Measurements from ENCODE around the gene EPB41L3. TPM values are rescaled to one million over a fixed set of nuclear protein-coding genes. Genes with fewer than 3 reads are reported as not detected.

EPB41L3 gene
- total and polyA plus RNA-seq, 10 of the 15 experiments (the other 5 are each of a cell fraction or from before 2014, with no cell fraction given): 0.11 to 0.69 (median 0.23) TPM; not detected in 6

DNA sequence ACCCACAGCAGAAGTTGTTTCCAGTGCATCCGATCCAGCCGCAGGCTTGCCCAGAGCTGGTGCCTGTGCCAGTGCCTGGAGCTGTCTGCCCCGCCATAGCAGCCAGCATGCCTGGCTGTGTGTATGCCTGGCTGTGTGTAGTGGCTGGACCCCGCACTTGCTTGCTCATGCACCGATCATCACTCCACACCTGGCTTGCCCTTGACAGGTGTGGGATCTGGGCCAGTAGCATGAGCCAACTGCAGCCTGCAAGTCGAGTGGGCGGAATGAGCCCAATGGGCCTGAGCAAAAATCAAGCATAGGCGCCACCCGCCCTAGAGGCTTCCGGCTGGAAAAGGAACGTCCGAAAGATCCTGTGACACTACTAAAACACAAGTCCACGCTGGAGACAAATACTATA is 74.5 kb downstream of the EPB41L3 start:
- FAIRE-seq (no peak), DNase-seq (ENCODE audit: low read depth, low spot score) (no peak), ATAC-seq (no peak)
- Histone ChIP-seq H3K36me3 (ENCODE audit: control insufficient read depth in 2 of 2, insufficient read depth in 2 of 2, low read length in 1 of 2) (no peaks in the 10 kb centered on the region), H3K9me3 (replicated peaks; ENCODE audit: control insufficient read depth, insufficient read depth, low read length) (no peaks in the 10 kb centered on the region), H3K27ac (ENCODE audit: control insufficient read depth, insufficient read depth) (no peak overlapping the region), H3K4me2 (ENCODE audit: control insufficient read depth, insufficient read depth) (no peak overlapping the region), H3K4me1 (ENCODE audit: control insufficient read depth, insufficient read depth, low read length) (no peaks in the 10 kb centered on the region), H3K79me2 (ENCODE audit: control insufficient read depth, insufficient read depth, low read length) (no peaks in the 10 kb centered on the region), H2AFZ (ENCODE audit: control insufficient read depth, low read depth, low read length) (no peak overlapping the region), H3K9ac (ENCODE audit: control insufficient read depth, insufficient read depth, low read length) (no peak overlapping the region), H3K27me3 (replicated peaks in 1 of 2; ENCODE audit: control insufficient read depth in 2 of 2, insufficient read depth in 2 of 2, low read length in 1 of 2) (no peaks in the 10 kb centered on the region; a peak in 1 of 4 replicates), H3K4me3 (no peak overlapping the region), H4K20me1 (ENCODE audit: control insufficient read depth, insufficient read depth) (0 out of 2 replicates have a peak, but pooled peaks cover 3% of the 10 kb centered on the region)
- WGBS (ENCODE audit: insufficient coverage, insufficient replicate concordance, low lambda C conversion rate, missing lambda C conversion rate): 73% methylated on average over 13 of the region's 13 CpGs
- ChIA-PET RAD21 (ENCODE audit: unreplicated experiment) (no interaction called here), CTCF (no interaction called here), SMC1A (ENCODE audit: uncharacterized antibody, unreplicated experiment) (no interaction called here), POLR2A (no interaction called here)
- TF ChIP-seq ZBED1 (IDR thresholded peaks at IDR 0.05; ENCODE audit: borderline replicate concordance): no peak
- no peak for TF ChIP-seq IKZF2 (IDR thresholded peaks at IDR 0.05)
- no TSS peak for BruUV-seq (replicated peaks)
- in situ Hi-C loops (cut with MboI) (no loop called here), intact Hi-C loops (cut with micrococcal nuclease; ENCODE audit: unreplicated experiment) (no loop called here)

DNA sequence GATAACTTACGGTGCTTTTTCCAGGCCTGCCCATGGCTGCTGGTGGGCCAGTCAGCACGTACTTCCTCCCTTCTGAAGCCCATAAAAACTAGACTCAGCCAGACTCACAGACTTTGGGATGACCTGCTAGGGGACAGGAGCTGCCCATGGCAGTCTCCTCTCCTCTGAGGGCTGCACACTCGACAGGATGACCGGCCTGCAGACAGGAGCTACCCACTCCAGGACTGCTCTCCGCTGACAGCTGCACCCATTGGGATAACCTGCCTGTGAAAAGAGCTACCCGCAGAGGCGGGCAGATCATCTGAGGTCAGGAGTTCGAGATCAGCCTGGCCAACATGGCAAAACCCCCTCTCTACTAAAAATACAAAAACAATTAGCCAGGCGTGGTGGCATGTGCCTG is 75.4 kb downstream of the EPB41L3 start:
- no TSS peak for BruUV-seq (replicated peaks)
- SMC1A ChIA-PET (ENCODE audit: uncharacterized antibody, unreplicated experiment): no interaction called here
- Histone ChIP-seq H4K20me1 (ENCODE audit: control insufficient read depth, insufficient read depth) (0 out of 2 replicates have a peak, but pooled peaks cover 3% of the 10 kb centered on the region), H3K27me3 (replicated peaks in 1 of 2; ENCODE audit: control insufficient read depth in 2 of 2, insufficient read depth in 2 of 2, low read length in 1 of 2) (no peaks in the 10 kb centered on the region; a peak in 1 of 4 replicates), H3K4me2 (ENCODE audit: control insufficient read depth, insufficient read depth) (no peak overlapping the region), H3K27ac (ENCODE audit: control insufficient read depth, insufficient read depth) (no peak overlapping the region), H3K4me1 (ENCODE audit: control insufficient read depth, insufficient read depth, low read length) (no peaks in the 10 kb centered on the region), H3K36me3 (ENCODE audit: control insufficient read depth in 2 of 2, insufficient read depth in 2 of 2, low read length in 1 of 2) (no peaks in the 10 kb centered on the region), H3K9ac (ENCODE audit: control insufficient read depth, insufficient read depth, low read length) (no peak overlapping the region), H2AFZ (ENCODE audit: control insufficient read depth, low read depth, low read length) (no peak overlapping the region), H3K79me2 (ENCODE audit: control insufficient read depth, insufficient read depth, low read length) (no peaks in the 10 kb centered on the region), H3K9me3 (replicated peaks; ENCODE audit: control insufficient read depth, insufficient read depth, low read length) (no peaks in the 10 kb centered on the region), H3K4me3 (no peak overlapping the region)
- POLR2A ChIA-PET: no interaction called here
- CTCF ChIA-PET: no interaction called here
- ATAC-seq (no peak), FAIRE-seq (no peak), DNase-seq (ENCODE audit: low read depth, low spot score) (no peak)
- TF ChIP-seq CHD1 (IDR thresholded peaks at IDR 0.05; ENCODE audit: low read depth, low read length): no peak
- no peak for TF ChIP-seq DPF2 (IDR thresholded peaks at IDR 0.05)
- no peak for TF ChIP-seq JUND (IDR thresholded peaks at IDR 0.05; ENCODE audit: low read depth, low read length)
- TF ChIP-seq RB1 (IDR thresholded peaks at IDR 0.05; ENCODE audit: borderline replicate concordance): no peak
- TF ChIP-seq, protein P1, sequence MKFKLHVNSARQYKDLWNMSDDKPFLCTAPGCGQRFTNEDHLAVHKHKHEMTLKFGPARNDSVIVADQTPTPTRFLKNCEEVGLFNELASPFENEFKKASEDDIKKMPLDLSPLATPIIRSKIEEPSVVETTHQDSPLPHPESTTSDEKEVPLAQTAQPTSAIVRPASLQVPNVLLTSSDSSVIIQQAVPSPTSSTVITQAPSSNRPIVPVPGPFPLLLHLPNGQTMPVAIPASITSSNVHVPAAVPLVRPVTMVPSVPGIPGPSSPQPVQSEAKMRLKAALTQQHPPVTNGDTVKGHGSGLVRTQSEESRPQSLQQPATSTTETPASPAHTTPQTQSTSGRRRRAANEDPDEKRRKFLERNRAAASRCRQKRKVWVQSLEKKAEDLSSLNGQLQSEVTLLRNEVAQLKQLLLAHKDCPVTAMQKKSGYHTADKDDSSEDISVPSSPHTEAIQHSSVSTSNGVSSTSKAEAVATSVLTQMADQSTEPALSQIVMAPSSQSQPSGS (IDR thresholded peaks at IDR 0.05; ENCODE audit: low read length): no peak
- TF ChIP-seq NFXL1 (IDR thresholded peaks at IDR 0.05; ENCODE audit: borderline replicate concordance): no peak
- TF ChIP-seq SMAD1 (IDR thresholded peaks at IDR 0.05; ENCODE audit: low read depth, partially characterized antibody): no peak
- no peak for TF ChIP-seq PML (IDR thresholded peaks at IDR 0.05; ENCODE audit: low read length)
- no peak for TF ChIP-seq ZNF592 (IDR thresholded peaks at IDR 0.05)
- no peak for TF ChIP-seq SPI1 (IDR thresholded peaks at IDR 0.05; ENCODE audit: borderline replicate concordance, insufficient read depth, low read depth, low read length)
- WGBS (ENCODE audit: insufficient coverage, insufficient replicate concordance, low lambda C conversion rate, missing lambda C conversion rate): 27% methylated on average over 9 of the region's 9 CpGs
- RAD21 ChIA-PET (ENCODE audit: unreplicated experiment): no interaction called here
- intact Hi-C loops (cut with micrococcal nuclease; ENCODE audit: unreplicated experiment): no loop called here
- in situ Hi-C loops (cut with MboI): no loop called here

Measured in GM12878 (cell line).